WTC11 (cell line): ENCODE data around the gene PRKAG2. TPM values are rescaled to one million over a fixed set of nuclear protein-coding genes. Genes with fewer than 3 reads are reported as not detected.

Experiments used
- ATAC-seq: fragments of 200-7000 bp; cut with Tn5 transposase; 2 replicates; pipeline ENCODE4 v1.10.0; 2021; ENCODE audit warnings: mild to moderate bottlenecking, moderate library complexity
- CTCF ChIA-PET: fragments of 300-600 bp; sonication (Branson Sonifier 250); formaldehyde crosslinking; loops from one replicate; lab custom pipeline; 2021; ENCODE audit warnings: antibody characterized with exemption; lab: Charles Lee
- POLR2A ChIA-PET: fragments of 350-600 bp; sonication (Branson Sonifier 250); formaldehyde crosslinking; loops from one replicate; lab custom pipeline; 2021; ENCODE audit warnings: antibody characterized with exemption; lab: Charles Lee
- DNase-seq: peaks from one replicate; pipeline ENCODE4 v3.0.0; 2021; ENCODE audit warnings: low spot score
- H3K27ac Mint-ChIP-seq: 2 replicates; pipeline ENCODE4 v1.8.0; 2021; ENCODE audit warnings: mixed read lengths
- H3K27me3 Mint-ChIP-seq: 2 replicates; pipeline ENCODE4 v1.8.0; 2021; ENCODE audit warnings: low read depth, mild to moderate bottlenecking, moderate library complexity, mixed read lengths
- H3K36me3 Mint-ChIP-seq: 2 replicates; pipeline ENCODE4 v1.8.0; 2021; ENCODE audit warnings: mixed read lengths
- H3K4me1 Mint-ChIP-seq: 2 replicates; pipeline ENCODE4 v1.8.0; 2022; ENCODE audit warnings: mixed read lengths
- H3K4me3 Mint-ChIP-seq: 2 replicates; pipeline ENCODE4 v1.8.0; 2021; ENCODE audit warnings: mild to moderate bottlenecking, moderate library complexity, mixed read lengths
- H3K9me3 Mint-ChIP-seq: 2 replicates; pipeline ENCODE4 v1.8.0; 2021; ENCODE audit warnings: mixed read lengths
- ATF1 ChIP-seq: sonication (generic); formaldehyde crosslinking; IDR thresholded peaks from 2 replicates; pipeline ENCODE4 v1.8.1; 2023; ENCODE audit warnings: mild to moderate bottlenecking, moderate library complexity, missing genetic modification reagents
- CBFB ChIP-seq: sonication (generic); formaldehyde crosslinking; IDR thresholded peaks from 2 replicates; pipeline ENCODE4 v1.8.1; 2022; ENCODE audit warnings: mild to moderate bottlenecking, low read depth, missing genetic modification reagents
- ERG ChIP-seq: fragments of 250-450 bp; sonication (Bioruptor Pico); IDR thresholded peaks from 2 replicates; pipeline ENCODE4 v1.8.0; 2021; ENCODE audit warnings: mild to moderate bottlenecking
- FOXJ3 ChIP-seq: sonication (generic); formaldehyde crosslinking; IDR thresholded peaks from 2 replicates; pipeline ENCODE4 v1.9.0; 2021; ENCODE audit warnings: missing genetic modification reagents, mild to moderate bottlenecking, borderline replicate concordance
- IRF2 ChIP-seq: sonication (generic); formaldehyde crosslinking; IDR thresholded peaks from 2 replicates; pipeline ENCODE4 v1.8.0; 2022; ENCODE audit warnings: low read depth, missing genetic modification reagents, borderline replicate concordance
- JUN ChIP-seq: sonication (generic); formaldehyde crosslinking; IDR thresholded peaks from 2 replicates; pipeline ENCODE4 v1.8.0; 2023; ENCODE audit warnings: mild to moderate bottlenecking, missing genetic modification reagents
- KAT7 ChIP-seq: sonication (generic); formaldehyde crosslinking; IDR thresholded peaks from 2 replicates; pipeline ENCODE4 v1.8.1; 2023; ENCODE audit warnings: missing genetic modification reagents, mild to moderate bottlenecking, borderline replicate concordance
- MAX ChIP-seq: sonication (generic); formaldehyde crosslinking; IDR thresholded peaks from 2 replicates; pipeline ENCODE4 v1.8.0; 2022; ENCODE audit warnings: mild to moderate bottlenecking, missing genetic modification reagents
- MYBL2 ChIP-seq: sonication (generic); formaldehyde crosslinking; IDR thresholded peaks from 2 replicates; pipeline ENCODE4 v1.8.1; 2023; ENCODE audit warnings: mild to moderate bottlenecking, moderate library complexity, missing genetic modification reagents
- NR2C2 ChIP-seq: sonication (generic); formaldehyde crosslinking; IDR thresholded peaks from 2 replicates; pipeline ENCODE4 v1.8.0; 2022; ENCODE audit warnings: mild to moderate bottlenecking, missing genetic modification reagents
- SP1 ChIP-seq: sonication (generic); formaldehyde crosslinking; conservative IDR thresholded peaks from 2 replicates; pipeline ENCODE4 v1.8.1; 2022; ENCODE audit warnings: missing genetic modification reagents
- USF1 ChIP-seq: sonication (generic); formaldehyde crosslinking; IDR thresholded peaks from 2 replicates; pipeline ENCODE4 v1.8.0; 2022; ENCODE audit warnings: mild to moderate bottlenecking, missing genetic modification reagents
- ZNF121 ChIP-seq: sonication (generic); formaldehyde crosslinking; IDR thresholded peaks from 2 replicates; pipeline ENCODE4 v1.8.0; 2023; ENCODE audit warnings: missing genetic modification reagents
- ZNF219 ChIP-seq: sonication (generic); formaldehyde crosslinking; IDR thresholded peaks from 2 replicates; pipeline ENCODE4 v1.8.0; 2023; ENCODE audit warnings: missing genetic modification reagents, mild to moderate bottlenecking, borderline replicate concordance
- ZNF671 ChIP-seq: fragments of 250-450 bp; sonication (Bioruptor Pico); IDR thresholded peaks from 2 replicates; pipeline ENCODE4 v1.8.0; 2021; ENCODE audit warnings: mild to moderate bottlenecking
- total RNA-seq: library from RNA; stranded (reverse); gene quantifications from 3 replicates; pipeline ENCODE4 v1.2.3, GENCODE V29; 2021
- TF ChIP-seq, protein P1 (sequence below): sonication (generic); formaldehyde crosslinking; IDR thresholded peaks from 2 replicates; pipeline ENCODE4 v1.8.1; 2022; ENCODE audit warnings: mild to moderate bottlenecking, missing genetic modification reagents, moderate library complexity, borderline replicate concordance
- TF ChIP-seq, protein P2 (sequence below): sonication (generic); formaldehyde crosslinking; IDR thresholded peaks from 2 replicates; pipeline ENCODE4 v1.8.0; 2023; ENCODE audit warnings: mild to moderate bottlenecking, missing genetic modification reagents
- TF ChIP-seq, protein P3 (sequence below): sonication (generic); formaldehyde crosslinking; IDR thresholded peaks from 2 replicates; pipeline ENCODE4 v1.8.0; 2023; ENCODE audit warnings: missing genetic modification reagents, mild to moderate bottlenecking, borderline replicate concordance
- TF ChIP-seq, protein P4 (sequence below): sonication (generic); formaldehyde crosslinking; IDR thresholded peaks from 2 replicates; pipeline ENCODE4 v1.8.1; 2022; ENCODE audit warnings: mild to moderate bottlenecking, moderate library complexity, missing genetic modification reagents

The PRKAG2 gene
- total RNA-seq, 1 experiment from 2014 or later = 20.3 TPM

GRCh38 chr7:151888079-151889067, 11.5 kb upstream of the PRKAG2 start:
- CTCF ChIA-PET = interaction anchor here (0.6 to 0.8 kb wide), 2 partner anchors 13 to 206 kb away, joined by 3 to 4 read pairs; no protein-coding TSS in a partner anchor
- peaks cover 2% of the 10 kb centered on the region; the same call in 1 of the 2 replicates for H3K27me3 Mint-ChIP-seq
- peak; percentile 52 for ATAC-seq
- H3K27ac Mint-ChIP-seq = no peak overlapping the region
- POLR2A ChIA-PET = no interaction called here
- DNase-seq = no peak
- no peak overlapping the region for H3K4me3 Mint-ChIP-seq
- H3K9me3 Mint-ChIP-seq = no peaks in the 10 kb centered on the region
- H3K36me3 Mint-ChIP-seq = no peaks in the 10 kb centered on the region
- no peak for TF ChIP-seq ZNF219 (CRISPR knock-in tag)
- TF ChIP-seq SP1 (CRISPR knock-in tag) = no peak
- TF ChIP-seq ZNF121 (CRISPR knock-in tag) = no peak
- no peak for TF ChIP-seq KAT7
- no peak for TF ChIP-seq USF1 (CRISPR knock-in tag)
- no peak for TF ChIP-seq CBFB (CRISPR knock-in tag)
- no peak for TF ChIP-seq ZNF671 (CRISPR knock-in tag)
- TF ChIP-seq ERG (CRISPR knock-in tag) = no peak
- TF ChIP-seq, protein P1, sequence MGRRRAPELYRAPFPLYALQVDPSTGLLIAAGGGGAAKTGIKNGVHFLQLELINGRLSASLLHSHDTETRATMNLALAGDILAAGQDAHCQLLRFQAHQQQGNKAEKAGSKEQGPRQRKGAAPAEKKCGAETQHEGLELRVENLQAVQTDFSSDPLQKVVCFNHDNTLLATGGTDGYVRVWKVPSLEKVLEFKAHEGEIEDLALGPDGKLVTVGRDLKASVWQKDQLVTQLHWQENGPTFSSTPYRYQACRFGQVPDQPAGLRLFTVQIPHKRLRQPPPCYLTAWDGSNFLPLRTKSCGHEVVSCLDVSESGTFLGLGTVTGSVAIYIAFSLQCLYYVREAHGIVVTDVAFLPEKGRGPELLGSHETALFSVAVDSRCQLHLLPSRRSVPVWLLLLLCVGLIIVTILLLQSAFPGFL (CRISPR knock-in tag) = no peak
- no peak for TF ChIP-seq NR2C2 (CRISPR knock-in tag)
- no peak for TF ChIP-seq MAX (CRISPR knock-in tag)
- TF ChIP-seq, protein P2, sequence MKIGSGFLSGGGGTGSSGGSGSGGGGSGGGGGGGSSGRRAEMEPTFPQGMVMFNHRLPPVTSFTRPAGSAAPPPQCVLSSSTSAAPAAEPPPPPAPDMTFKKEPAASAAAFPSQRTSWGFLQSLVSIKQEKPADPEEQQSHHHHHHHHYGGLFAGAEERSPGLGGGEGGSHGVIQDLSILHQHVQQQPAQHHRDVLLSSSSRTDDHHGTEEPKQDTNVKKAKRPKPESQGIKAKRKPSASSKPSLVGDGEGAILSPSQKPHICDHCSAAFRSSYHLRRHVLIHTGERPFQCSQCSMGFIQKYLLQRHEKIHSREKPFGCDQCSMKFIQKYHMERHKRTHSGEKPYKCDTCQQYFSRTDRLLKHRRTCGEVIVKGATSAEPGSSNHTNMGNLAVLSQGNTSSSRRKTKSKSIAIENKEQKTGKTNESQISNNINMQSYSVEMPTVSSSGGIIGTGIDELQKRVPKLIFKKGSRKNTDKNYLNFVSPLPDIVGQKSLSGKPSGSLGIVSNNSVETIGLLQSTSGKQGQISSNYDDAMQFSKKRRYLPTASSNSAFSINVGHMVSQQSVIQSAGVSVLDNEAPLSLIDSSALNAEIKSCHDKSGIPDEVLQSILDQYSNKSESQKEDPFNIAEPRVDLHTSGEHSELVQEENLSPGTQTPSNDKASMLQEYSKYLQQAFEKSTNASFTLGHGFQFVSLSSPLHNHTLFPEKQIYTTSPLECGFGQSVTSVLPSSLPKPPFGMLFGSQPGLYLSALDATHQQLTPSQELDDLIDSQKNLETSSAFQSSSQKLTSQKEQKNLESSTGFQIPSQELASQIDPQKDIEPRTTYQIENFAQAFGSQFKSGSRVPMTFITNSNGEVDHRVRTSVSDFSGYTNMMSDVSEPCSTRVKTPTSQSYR (CRISPR knock-in tag) = no peak
- TF ChIP-seq ATF1 (CRISPR knock-in tag) = no peak
- peaks cover 8% of the 10 kb centered on the region for H3K4me1 Mint-ChIP-seq

DNA sequence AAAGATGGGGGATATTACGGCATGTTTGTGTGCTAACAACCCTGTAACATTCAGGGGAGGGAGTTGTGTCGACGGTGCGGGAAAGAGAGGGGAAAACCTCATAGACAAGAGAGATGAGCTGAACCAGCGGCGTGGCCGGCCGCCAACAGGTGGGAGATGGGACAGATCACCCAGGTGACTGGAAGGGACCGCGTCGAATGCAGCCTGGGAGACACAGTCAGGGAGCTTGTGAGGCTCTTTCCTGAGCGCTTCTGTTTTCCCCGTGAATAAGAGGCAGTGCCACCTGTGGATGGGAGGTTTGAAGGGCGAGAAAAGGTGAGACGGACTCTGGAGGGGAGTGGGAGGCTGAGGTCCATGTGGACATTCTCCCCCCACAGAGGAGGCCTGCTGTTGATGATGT, 9.9 kb upstream of the PRKAG2 start:
- H3K27me3 Mint-ChIP-seq = peaks cover 2% of the 10 kb centered on the region; the same call in 1 of the 2 replicates
- H3K27ac Mint-ChIP-seq = no peak overlapping the region
- POLR2A ChIA-PET = no interaction called here
- ATAC-seq (no peak), DNase-seq (no peak)
- peaks cover 8% of the 10 kb centered on the region for H3K4me1 Mint-ChIP-seq
- no peak overlapping the region for H3K4me3 Mint-ChIP-seq
- CTCF ChIA-PET = interaction anchor here (0.6 to 1.2 kb wide), 4 partner anchors 11 to 580 kb away, joined by 3 to 4 read pairs (median 3); partner anchors contain the start of gene PRKAG2
- no peaks in the 10 kb centered on the region for H3K9me3 Mint-ChIP-seq
- no peaks in the 10 kb centered on the region for H3K36me3 Mint-ChIP-seq
- TF ChIP-seq MYBL2 (CRISPR knock-in tag) = no peak
- TF ChIP-seq, protein P3, sequence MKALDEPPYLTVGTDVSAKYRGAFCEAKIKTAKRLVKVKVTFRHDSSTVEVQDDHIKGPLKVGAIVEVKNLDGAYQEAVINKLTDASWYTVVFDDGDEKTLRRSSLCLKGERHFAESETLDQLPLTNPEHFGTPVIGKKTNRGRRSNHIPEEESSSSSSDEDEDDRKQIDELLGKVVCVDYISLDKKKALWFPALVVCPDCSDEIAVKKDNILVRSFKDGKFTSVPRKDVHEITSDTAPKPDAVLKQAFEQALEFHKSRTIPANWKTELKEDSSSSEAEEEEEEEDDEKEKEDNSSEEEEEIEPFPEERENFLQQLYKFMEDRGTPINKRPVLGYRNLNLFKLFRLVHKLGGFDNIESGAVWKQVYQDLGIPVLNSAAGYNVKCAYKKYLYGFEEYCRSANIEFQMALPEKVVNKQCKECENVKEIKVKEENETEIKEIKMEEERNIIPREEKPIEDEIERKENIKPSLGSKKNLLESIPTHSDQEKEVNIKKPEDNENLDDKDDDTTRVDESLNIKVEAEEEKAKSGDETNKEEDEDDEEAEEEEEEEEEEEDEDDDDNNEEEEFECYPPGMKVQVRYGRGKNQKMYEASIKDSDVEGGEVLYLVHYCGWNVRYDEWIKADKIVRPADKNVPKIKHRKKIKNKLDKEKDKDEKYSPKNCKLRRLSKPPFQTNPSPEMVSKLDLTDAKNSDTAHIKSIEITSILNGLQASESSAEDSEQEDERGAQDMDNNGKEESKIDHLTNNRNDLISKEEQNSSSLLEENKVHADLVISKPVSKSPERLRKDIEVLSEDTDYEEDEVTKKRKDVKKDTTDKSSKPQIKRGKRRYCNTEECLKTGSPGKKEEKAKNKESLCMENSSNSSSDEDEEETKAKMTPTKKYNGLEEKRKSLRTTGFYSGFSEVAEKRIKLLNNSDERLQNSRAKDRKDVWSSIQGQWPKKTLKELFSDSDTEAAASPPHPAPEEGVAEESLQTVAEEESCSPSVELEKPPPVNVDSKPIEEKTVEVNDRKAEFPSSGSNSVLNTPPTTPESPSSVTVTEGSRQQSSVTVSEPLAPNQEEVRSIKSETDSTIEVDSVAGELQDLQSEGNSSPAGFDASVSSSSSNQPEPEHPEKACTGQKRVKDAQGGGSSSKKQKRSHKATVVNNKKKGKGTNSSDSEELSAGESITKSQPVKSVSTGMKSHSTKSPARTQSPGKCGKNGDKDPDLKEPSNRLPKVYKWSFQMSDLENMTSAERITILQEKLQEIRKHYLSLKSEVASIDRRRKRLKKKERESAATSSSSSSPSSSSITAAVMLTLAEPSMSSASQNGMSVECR (CRISPR knock-in tag) = no peak
- no peak for TF ChIP-seq FOXJ3
- no peak for TF ChIP-seq JUN (CRISPR knock-in tag)
- TF ChIP-seq, protein P1 (CRISPR knock-in tag) = no peak
- TF ChIP-seq, protein P4, sequence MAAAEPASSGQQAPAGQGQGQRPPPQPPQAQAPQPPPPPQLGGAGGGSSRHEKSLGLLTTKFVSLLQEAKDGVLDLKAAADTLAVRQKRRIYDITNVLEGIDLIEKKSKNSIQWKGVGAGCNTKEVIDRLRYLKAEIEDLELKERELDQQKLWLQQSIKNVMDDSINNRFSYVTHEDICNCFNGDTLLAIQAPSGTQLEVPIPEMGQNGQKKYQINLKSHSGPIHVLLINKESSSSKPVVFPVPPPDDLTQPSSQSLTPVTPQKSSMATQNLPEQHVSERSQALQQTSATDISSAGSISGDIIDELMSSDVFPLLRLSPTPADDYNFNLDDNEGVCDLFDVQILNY (CRISPR knock-in tag) = no peak
- TF ChIP-seq IRF2 (CRISPR knock-in tag) = no peak
